ENCODE results near the gene GPR139.

The GPR139 gene

GRCh38 chr16:20074099-20074991 lies 655 bp upstream of the GPR139 start:
- H3K4me1 ChIP-seq (ENCODE audit: insufficient read depth, low read length) = peaks cover 12% of the 10 kb centered on the region
- H3K36me3 ChIP-seq (ENCODE audit: insufficient read depth, low read length) = no peaks in the 10 kb centered on the region
- no peaks in the 10 kb centered on the region for H3K9me3 ChIP-seq (ENCODE audit: control insufficient read depth, insufficient read depth, low read length)
- peak overlapping the region; percentile 73; the same call in 1 of the 2 replicates for H3K9ac ChIP-seq (ENCODE audit: low read depth, low read length)

GRCh38 chr16:20072874-20073202 lies 852 bp downstream of the GPR139 start:
- Histone ChIP-seq H3K4me1 (ENCODE audit: insufficient read depth, low read length) (peaks cover 12% of the 10 kb centered on the region), H3K9ac (ENCODE audit: low read depth, low read length) (peak overlapping the region; percentile 73), H3K36me3 (ENCODE audit: insufficient read depth, low read length) (no peaks in the 10 kb centered on the region; the same call in 1 of the 2 replicates), H3K9me3 (ENCODE audit: control insufficient read depth, insufficient read depth, low read length) (peaks cover 2% of the 10 kb centered on the region; the same call in 1 of the 2 replicates)

GRCh38 chr16:20072146-20072873 lies 1.4 kb downstream of the GPR139 start:
- Histone ChIP-seq H3K9me3 (ENCODE audit: control insufficient read depth, insufficient read depth, low read length) (peaks cover 2% of the 10 kb centered on the region; the same call in 1 of the 2 replicates), H3K4me1 (ENCODE audit: insufficient read depth, low read length) (peaks cover 12% of the 10 kb centered on the region), H3K9ac (ENCODE audit: low read depth, low read length) (peak overlapping the region; percentile 73; the same call in 1 of the 2 replicates), H3K36me3 (ENCODE audit: insufficient read depth, low read length) (no peaks in the 10 kb centered on the region; the same call in 1 of the 2 replicates)

GRCh38 chr16:20064931-20065330 lies 8.8 kb downstream of the GPR139 start:
- peaks cover 2% of the 10 kb centered on the region; the same call in 1 of the 2 replicates for H3K9me3 ChIP-seq (ENCODE audit: control insufficient read depth, insufficient read depth, low read length)
- H3K4me1 ChIP-seq (ENCODE audit: insufficient read depth, low read length) = no peaks in the 10 kb centered on the region
- H3K36me3 ChIP-seq (ENCODE audit: insufficient read depth, low read length) = no peaks in the 10 kb centered on the region; the same call in 1 of the 2 replicates

GRCh38 chr16:20064520-20064919 lies 9.2 kb downstream of the GPR139 start:
- Histone ChIP-seq H3K9ac (ENCODE audit: low read depth, low read length) (no peak overlapping the region), H3K36me3 (ENCODE audit: insufficient read depth, low read length) (no peaks in the 10 kb centered on the region; the same call in 1 of the 2 replicates), H3K4me1 (ENCODE audit: insufficient read depth, low read length) (no peaks in the 10 kb centered on the region), H3K9me3 (ENCODE audit: control insufficient read depth, insufficient read depth, low read length) (peaks cover 2% of the 10 kb centered on the region; the same call in 1 of the 2 replicates)

More at GRCh38 chr16:20064931-20065330, 8.8 kb downstream of the GPR139 start:
- H3K9ac ChIP-seq (ENCODE audit: low read depth, low read length) = no peak overlapping the region

GRCh38 chr16:20061132-20061531 lies 12.6 kb downstream of the GPR139 start:
- H3K4me1 ChIP-seq (ENCODE audit: insufficient read depth, low read length) = no peaks in the 10 kb centered on the region
- no peak overlapping the region for H3K9ac ChIP-seq (ENCODE audit: low read depth, low read length)

GRCh38 chr16:20056436-20056835 lies 17.3 kb downstream of the GPR139 start:
- no peaks in the 10 kb centered on the region for H3K4me1 ChIP-seq (ENCODE audit: insufficient read depth, low read length)
- no peaks in the 10 kb centered on the region for H3K9me3 ChIP-seq (ENCODE audit: control insufficient read depth, insufficient read depth, low read length)
- H3K9ac ChIP-seq (ENCODE audit: low read depth, low read length) = no peak overlapping the region
- no peaks in the 10 kb centered on the region for H3K36me3 ChIP-seq (ENCODE audit: insufficient read depth, low read length)

More at GRCh38 chr16:20061132-20061531, 12.6 kb downstream of the GPR139 start:
- Histone ChIP-seq H3K9me3 (ENCODE audit: control insufficient read depth, insufficient read depth, low read length) (no peaks in the 10 kb centered on the region), H3K36me3 (ENCODE audit: insufficient read depth, low read length) (no peaks in the 10 kb centered on the region)

GRCh38 chr16:20053336-20053735 lies 20.4 kb downstream of the GPR139 start:
- Histone ChIP-seq H3K9me3 (ENCODE audit: control insufficient read depth, insufficient read depth, low read length) (no peaks in the 10 kb centered on the region), H3K36me3 (ENCODE audit: insufficient read depth, low read length) (no peaks in the 10 kb centered on the region), H3K9ac (ENCODE audit: low read depth, low read length) (no peak overlapping the region), H3K4me1 (ENCODE audit: insufficient read depth, low read length) (no peaks in the 10 kb centered on the region)

GRCh38 chr16:20051611-20052010 lies 22.1 kb downstream of the GPR139 start:
- Histone ChIP-seq H3K9me3 (ENCODE audit: control insufficient read depth, insufficient read depth, low read length) (no peaks in the 10 kb centered on the region), H3K4me1 (ENCODE audit: insufficient read depth, low read length) (no peaks in the 10 kb centered on the region), H3K36me3 (ENCODE audit: insufficient read depth, low read length) (no peaks in the 10 kb centered on the region), H3K9ac (ENCODE audit: low read depth, low read length) (no peak overlapping the region)

- Histone ChIP-seq H3K9ac (ENCODE audit: low read depth, low read length) (no peak overlapping the region), H3K36me3 (ENCODE audit: insufficient read depth, low read length) (no peaks in the 10 kb centered on the region), H3K4me1 (ENCODE audit: insufficient read depth, low read length) (no peaks in the 10 kb centered on the region), H3K9me3 (ENCODE audit: control insufficient read depth, insufficient read depth, low read length) (no peaks in the 10 kb centered on the region)
Measured at GRCh38 chr16:20051147-20051546, 22.5 kb downstream of the GPR139 start.

GRCh38 chr16:20049831-20050230 lies 23.9 kb downstream of the GPR139 start:
- Histone ChIP-seq H3K36me3 (ENCODE audit: insufficient read depth, low read length) (no peaks in the 10 kb centered on the region), H3K4me1 (ENCODE audit: insufficient read depth, low read length) (no peaks in the 10 kb centered on the region), H3K9me3 (ENCODE audit: control insufficient read depth, insufficient read depth, low read length) (no peaks in the 10 kb centered on the region), H3K9ac (ENCODE audit: low read depth, low read length) (no peak overlapping the region)

- Histone ChIP-seq H3K4me1 (ENCODE audit: insufficient read depth, low read length) (peaks cover 7% of the 10 kb centered on the region; the same call in 1 of the 2 replicates), H3K36me3 (ENCODE audit: insufficient read depth, low read length) (no peaks in the 10 kb centered on the region), H3K9me3 (ENCODE audit: control insufficient read depth, insufficient read depth, low read length) (no peaks in the 10 kb centered on the region), H3K9ac (ENCODE audit: low read depth, low read length) (no peak overlapping the region)
Measured at GRCh38 chr16:20045886-20046285, 27.8 kb downstream of the GPR139 start.

GRCh38 chr16:20042848-20043247 lies 30.8 kb downstream of the GPR139 start:
- no peaks in the 10 kb centered on the region for H3K9me3 ChIP-seq (ENCODE audit: control insufficient read depth, insufficient read depth, low read length)
- H3K36me3 ChIP-seq (ENCODE audit: insufficient read depth, low read length) = no peaks in the 10 kb centered on the region
- no peak overlapping the region for H3K9ac ChIP-seq (ENCODE audit: low read depth, low read length)
- peaks cover 7% of the 10 kb centered on the region; the same call in 1 of the 2 replicates for H3K4me1 ChIP-seq (ENCODE audit: insufficient read depth, low read length)

- no peak overlapping the region for H3K9ac ChIP-seq (ENCODE audit: low read depth, low read length)
- H3K9me3 ChIP-seq (ENCODE audit: control insufficient read depth, insufficient read depth, low read length) = no peaks in the 10 kb centered on the region
- H3K4me1 ChIP-seq (ENCODE audit: insufficient read depth, low read length) = peaks cover 7% of the 10 kb centered on the region; the same call in 1 of the 2 replicates
- H3K36me3 ChIP-seq (ENCODE audit: insufficient read depth, low read length) = no peaks in the 10 kb centered on the region
Measured at GRCh38 chr16:20041924-20042596, 31.6 kb downstream of the GPR139 start.

All from ES-I3 (cell line).